AG10803 (cell line): ENCODE results near the gene WEE2.

Experiments
- DNase-seq: peaks from one replicate; pipeline ENCODE4 v3.0.0; 2010; ENCODE audit warnings: low read depth
- H3K4me3 ChIP-seq: 2 replicates; pipeline ENCODE4 v1.5.1; 2011; ENCODE audit warnings: mild to moderate bottlenecking, low read length, control low read depth
- CTCF ChIP-seq: conservative IDR thresholded peaks from 2 replicates; pipeline ENCODE4 v1.5.1; 2011; ENCODE audit warnings: mild to moderate bottlenecking, low read length, control low read depth, inconsistent platforms

Gene WEE2

GRCh38 chr7:141666071-141666470 is 42.1 kb upstream of the WEE2 start:
- no peak for TF ChIP-seq CTCF
- no peak for DNase-seq
- H3K4me3 ChIP-seq, result no peak overlapping the region

- no peak for TF ChIP-seq CTCF
- DNase-seq, result no peak
- H3K4me3 ChIP-seq, result no peak overlapping the region
These were observed 39.3 kb upstream of the WEE2 start for GRCh38 chr7:141668853-141669252.

GRCh38 chr7:141671705-141672496 is 36.3 kb upstream of the WEE2 start:
- TF ChIP-seq CTCF, result no peak
- no peak overlapping the region for H3K4me3 ChIP-seq
- no peak for DNase-seq

- no peak for DNase-seq
- TF ChIP-seq CTCF, result no peak
These were observed 34.8 kb upstream of the WEE2 start for GRCh38 chr7:141673346-141673745.

GRCh38 chr7:141674171-141674671 is 33.9 kb upstream of the WEE2 start:
- TF ChIP-seq CTCF, result no peak
- no peak overlapping the region for H3K4me3 ChIP-seq
- DNase-seq, result no peak

More at GRCh38 chr7:141673346-141673745, 34.8 kb upstream of the WEE2 start:
- no peak overlapping the region for H3K4me3 ChIP-seq

- DNase-seq, result no peak
- no peak for TF ChIP-seq CTCF
- no peak overlapping the region for H3K4me3 ChIP-seq
These were observed 33.5 kb upstream of the WEE2 start for GRCh38 chr7:141674702-141675101.
